Body of pancreas (tissue), 4 donors: ENCODE measurements around the gene SERPINE1.

Source experiments
- CTCF ChIP-seq, 7 experiments: fragments of 450-650 bp in 4 of 7; fragments of 200-600 bp in 3 of 7; sonication (generic) in 3 of 7; IDR thresholded peaks; one replicate each; pipeline ENCODE4 v1.5.1; 2016 to 2019; ENCODE audit warnings: antibody characterized with exemption in 7 of 7
- POLR2A ChIP-seq, 3 donors: fragments of 450-650 bp; IDR thresholded peaks; one replicate each; pipeline ENCODE4 v1.6.1; 2016; ENCODE audit warnings: antibody characterized with exemption in 3 of 3, mild to moderate bottlenecking in 2 of 3

GRCh38 chr7:101185258-101185839 is 58.4 kb downstream of the SERPINE1 start:
- no peak for TF ChIP-seq CTCF (IDR thresholded peaks at IDR 0.05)
- no peak for TF ChIP-seq POLR2A (IDR thresholded peaks at IDR 0.05)
